ENCODE results near the gene KRT2.

DNA sequence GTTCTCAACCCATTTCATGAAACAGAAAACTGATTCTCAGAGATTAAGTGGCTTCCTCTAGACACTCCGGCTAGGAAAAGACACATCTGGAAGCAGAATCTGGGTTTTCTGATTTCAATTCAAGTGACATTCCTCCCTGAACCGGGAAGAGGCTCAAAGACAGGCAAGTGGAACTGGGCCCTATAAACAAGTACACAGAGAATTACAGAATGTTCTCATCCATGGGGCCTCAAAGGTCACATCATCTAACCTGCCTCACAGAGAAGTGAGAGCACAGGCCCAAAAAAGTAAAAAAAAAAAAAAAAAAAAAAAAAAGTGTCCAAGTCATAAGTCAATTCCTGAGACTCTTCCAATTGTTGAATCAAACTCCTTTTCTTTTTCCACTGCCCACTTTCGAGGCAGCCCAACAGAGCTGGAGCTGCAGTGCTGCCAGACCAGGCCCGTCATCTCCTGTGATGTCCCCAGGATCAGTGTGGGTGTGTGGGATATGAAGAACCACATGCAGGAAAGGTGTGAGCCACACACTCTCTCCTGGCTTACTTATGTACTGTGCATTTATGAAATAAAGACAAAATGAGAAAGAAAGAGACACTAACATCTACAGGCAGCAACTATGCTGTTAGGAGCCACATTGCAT is 31.0 kb upstream of the KRT2 start:
- TF ChIP-seq, protein P1, sequence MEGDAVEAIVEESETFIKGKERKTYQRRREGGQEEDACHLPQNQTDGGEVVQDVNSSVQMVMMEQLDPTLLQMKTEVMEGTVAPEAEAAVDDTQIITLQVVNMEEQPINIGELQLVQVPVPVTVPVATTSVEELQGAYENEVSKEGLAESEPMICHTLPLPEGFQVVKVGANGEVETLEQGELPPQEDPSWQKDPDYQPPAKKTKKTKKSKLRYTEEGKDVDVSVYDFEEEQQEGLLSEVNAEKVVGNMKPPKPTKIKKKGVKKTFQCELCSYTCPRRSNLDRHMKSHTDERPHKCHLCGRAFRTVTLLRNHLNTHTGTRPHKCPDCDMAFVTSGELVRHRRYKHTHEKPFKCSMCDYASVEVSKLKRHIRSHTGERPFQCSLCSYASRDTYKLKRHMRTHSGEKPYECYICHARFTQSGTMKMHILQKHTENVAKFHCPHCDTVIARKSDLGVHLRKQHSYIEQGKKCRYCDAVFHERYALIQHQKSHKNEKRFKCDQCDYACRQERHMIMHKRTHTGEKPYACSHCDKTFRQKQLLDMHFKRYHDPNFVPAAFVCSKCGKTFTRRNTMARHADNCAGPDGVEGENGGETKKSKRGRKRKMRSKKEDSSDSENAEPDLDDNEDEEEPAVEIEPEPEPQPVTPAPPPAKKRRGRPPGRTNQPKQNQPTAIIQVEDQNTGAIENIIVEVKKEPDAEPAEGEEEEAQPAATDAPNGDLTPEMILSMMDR (IDR thresholded peaks at IDR 0.05 in 2 of 3, conservative IDR thresholded peaks at IDR 0.05 in 1 of 3; ENCODE audit: insufficient read depth in 2 of 3, low read depth in 1 of 3, low read length in 3 of 3), result no peak
- TF ChIP-seq XRCC5 (IDR thresholded peaks at IDR 0.05; ENCODE audit: low read depth, low read length) (no peak), SMAD1 (IDR thresholded peaks at IDR 0.05; ENCODE audit: low read depth, low read length, partially characterized antibody) (no peak), HMG20B (CRISPR knock-in tag; IDR thresholded peaks at IDR 0.05) (no peak), STAT5A (IDR thresholded peaks at IDR 0.05; ENCODE audit: borderline replicate concordance, low read length) (no peak), FOXP1 (CRISPR knock-in tag; IDR thresholded peaks at IDR 0.05) (no peak), ZBTB26 (CRISPR knock-in tag; IDR thresholded peaks at IDR 0.05) (no peak), MED1 (CRISPR knock-in tag; IDR thresholded peaks at IDR 0.05; ENCODE audit: borderline replicate concordance) (no peak), ZNF583 (CRISPR knock-in tag; IDR thresholded peaks at IDR 0.05) (no peak)
- TF ChIP-seq, protein P2, sequence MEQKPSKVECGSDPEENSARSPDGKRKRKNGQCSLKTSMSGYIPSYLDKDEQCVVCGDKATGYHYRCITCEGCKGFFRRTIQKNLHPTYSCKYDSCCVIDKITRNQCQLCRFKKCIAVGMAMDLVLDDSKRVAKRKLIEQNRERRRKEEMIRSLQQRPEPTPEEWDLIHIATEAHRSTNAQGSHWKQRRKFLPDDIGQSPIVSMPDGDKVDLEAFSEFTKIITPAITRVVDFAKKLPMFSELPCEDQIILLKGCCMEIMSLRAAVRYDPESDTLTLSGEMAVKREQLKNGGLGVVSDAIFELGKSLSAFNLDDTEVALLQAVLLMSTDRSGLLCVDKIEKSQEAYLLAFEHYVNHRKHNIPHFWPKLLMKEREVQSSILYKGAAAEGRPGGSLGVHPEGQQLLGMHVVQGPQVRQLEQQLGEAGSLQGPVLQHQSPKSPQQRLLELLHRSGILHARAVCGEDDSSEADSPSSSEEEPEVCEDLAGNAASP (IDR thresholded peaks at IDR 0.05), result no peak
- TF ChIP-seq, protein P3, sequence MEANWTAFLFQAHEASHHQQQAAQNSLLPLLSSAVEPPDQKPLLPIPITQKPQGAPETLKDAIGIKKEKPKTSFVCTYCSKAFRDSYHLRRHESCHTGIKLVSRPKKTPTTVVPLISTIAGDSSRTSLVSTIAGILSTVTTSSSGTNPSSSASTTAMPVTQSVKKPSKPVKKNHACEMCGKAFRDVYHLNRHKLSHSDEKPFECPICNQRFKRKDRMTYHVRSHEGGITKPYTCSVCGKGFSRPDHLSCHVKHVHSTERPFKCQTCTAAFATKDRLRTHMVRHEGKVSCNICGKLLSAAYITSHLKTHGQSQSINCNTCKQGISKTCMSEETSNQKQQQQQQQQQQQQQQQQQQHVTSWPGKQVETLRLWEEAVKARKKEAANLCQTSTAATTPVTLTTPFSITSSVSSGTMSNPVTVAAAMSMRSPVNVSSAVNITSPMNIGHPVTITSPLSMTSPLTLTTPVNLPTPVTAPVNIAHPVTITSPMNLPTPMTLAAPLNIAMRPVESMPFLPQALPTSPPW (CRISPR knock-in tag; IDR thresholded peaks at IDR 0.05), result no peak
- TF ChIP-seq, protein P4, sequence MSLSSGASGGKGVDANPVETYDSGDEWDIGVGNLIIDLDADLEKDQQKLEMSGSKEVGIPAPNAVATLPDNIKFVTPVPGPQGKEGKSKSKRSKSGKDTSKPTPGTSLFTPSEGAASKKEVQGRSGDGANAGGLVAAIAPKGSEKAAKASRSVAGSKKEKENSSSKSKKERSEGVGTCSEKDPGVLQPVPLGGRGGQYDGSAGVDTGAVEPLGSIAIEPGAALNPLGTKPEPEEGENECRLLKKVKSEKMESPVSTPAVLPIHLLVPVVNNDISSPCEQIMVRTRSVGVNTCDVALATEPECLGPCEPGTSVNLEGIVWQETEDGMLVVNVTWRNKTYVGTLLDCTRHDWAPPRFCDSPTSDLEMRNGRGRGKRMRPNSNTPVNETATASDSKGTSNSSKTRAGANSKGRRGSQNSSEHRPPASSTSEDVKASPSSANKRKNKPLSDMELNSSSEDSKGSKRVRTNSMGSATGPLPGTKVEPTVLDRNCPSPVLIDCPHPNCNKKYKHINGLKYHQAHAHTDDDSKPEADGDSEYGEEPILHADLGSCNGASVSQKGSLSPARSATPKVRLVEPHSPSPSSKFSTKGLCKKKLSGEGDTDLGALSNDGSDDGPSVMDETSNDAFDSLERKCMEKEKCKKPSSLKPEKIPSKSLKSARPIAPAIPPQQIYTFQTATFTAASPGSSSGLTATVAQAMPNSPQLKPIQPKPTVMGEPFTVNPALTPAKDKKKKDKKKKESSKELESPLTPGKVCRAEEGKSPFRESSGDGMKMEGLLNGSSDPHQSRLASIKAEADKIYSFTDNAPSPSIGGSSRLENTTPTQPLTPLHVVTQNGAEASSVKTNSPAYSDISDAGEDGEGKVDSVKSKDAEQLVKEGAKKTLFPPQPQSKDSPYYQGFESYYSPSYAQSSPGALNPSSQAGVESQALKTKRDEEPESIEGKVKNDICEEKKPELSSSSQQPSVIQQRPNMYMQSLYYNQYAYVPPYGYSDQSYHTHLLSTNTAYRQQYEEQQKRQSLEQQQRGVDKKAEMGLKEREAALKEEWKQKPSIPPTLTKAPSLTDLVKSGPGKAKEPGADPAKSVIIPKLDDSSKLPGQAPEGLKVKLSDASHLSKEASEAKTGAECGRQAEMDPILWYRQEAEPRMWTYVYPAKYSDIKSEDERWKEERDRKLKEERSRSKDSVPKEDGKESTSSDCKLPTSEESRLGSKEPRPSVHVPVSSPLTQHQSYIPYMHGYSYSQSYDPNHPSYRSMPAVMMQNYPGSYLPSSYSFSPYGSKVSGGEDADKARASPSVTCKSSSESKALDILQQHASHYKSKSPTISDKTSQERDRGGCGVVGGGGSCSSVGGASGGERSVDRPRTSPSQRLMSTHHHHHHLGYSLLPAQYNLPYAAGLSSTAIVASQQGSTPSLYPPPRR (CRISPR knock-in tag; IDR thresholded peaks at IDR 0.05; ENCODE audit: borderline replicate concordance), result no peak

Measured in K562 (cell line).